ENCODE data around the gene CMTM1.

The CMTM1 gene

GRCh38 chr16:66525396-66526180 lies 40.7 kb upstream of the CMTM1 start:
- no peak overlapping the region for H3K27ac ChIP-seq
- TF ChIP-seq ZFX (IDR thresholded peaks at IDR 0.05; ENCODE audit: borderline replicate concordance) (no peak), CTCF (IDR thresholded peaks at IDR 0.05) (no peak)

DNA sequence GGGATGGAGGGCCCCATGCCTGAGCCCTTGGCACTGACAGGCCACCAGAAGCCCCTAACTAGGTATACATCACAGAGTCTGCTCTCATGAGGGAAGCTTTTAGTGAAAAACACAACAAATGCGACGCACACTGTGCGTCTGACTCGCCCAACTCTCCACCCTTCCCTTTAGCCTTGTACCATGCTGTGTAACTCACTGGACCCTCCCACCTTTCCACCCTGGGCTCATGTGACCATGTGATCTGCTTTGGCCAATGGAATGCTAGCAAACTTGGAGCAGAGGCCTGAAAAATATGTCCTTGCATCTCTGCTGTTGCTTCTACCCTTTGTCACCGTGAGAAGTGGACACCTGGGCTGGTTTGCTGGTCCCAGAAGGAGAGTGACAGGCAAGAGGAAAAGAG lies 37.9 kb upstream of the CMTM1 start:
- H3K27ac ChIP-seq = no peak overlapping the region
- TF ChIP-seq ZFX (IDR thresholded peaks at IDR 0.05; ENCODE audit: borderline replicate concordance) (no peak), CTCF (IDR thresholded peaks at IDR 0.05) (no peak)

DNA sequence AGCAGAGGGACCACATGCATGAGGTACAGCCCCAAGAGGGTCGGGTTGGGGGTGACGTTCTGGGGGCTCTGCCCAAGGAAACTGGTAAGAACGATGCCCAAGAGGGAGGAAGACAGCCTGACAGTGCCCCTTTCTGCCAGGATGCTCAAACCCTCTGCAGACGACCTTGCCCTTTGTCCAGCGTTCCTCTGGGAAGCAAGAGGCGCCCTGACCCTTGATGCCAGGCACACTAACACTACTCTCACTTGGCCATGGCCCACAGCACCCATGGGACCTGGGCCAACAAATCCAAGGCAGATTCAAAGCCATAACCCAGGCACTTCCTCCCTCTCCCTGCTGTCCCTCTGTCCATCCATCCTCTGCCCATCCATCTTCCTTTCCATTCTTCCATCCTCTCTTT lies 36.8 kb upstream of the CMTM1 start:
- TF ChIP-seq CTCF (IDR thresholded peaks at IDR 0.05) (no peak), ZFX (IDR thresholded peaks at IDR 0.05; ENCODE audit: borderline replicate concordance) (no peak)
- no peak overlapping the region for H3K27ac ChIP-seq

GRCh38 chr16:66534376-66534799 lies 31.9 kb upstream of the CMTM1 start:
- no peak overlapping the region for H3K27ac ChIP-seq
- TF ChIP-seq ZFX (IDR thresholded peaks at IDR 0.05; ENCODE audit: borderline replicate concordance) = no peak
- no peak for TF ChIP-seq CTCF (IDR thresholded peaks at IDR 0.05)

DNA sequence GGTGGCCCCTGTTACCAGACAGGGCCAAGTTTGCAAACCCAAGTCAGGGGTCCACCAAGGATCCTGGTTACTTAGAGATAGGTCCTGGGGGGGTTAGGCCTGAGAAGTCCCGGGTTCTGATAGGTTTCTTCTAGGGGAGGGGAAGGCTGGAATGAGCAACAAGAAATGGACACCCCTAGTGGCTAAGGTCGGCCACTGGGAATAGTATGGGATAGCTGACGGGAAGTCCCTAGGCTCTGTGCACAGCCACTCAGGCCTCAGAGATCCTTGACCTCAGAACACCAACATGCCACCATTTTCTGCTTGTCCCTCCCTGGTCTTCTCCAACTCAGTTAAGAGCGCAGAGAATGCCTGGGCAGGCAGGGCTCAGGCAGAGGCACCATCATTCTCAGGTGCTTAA lies 29.7 kb upstream of the CMTM1 start:
- no peak overlapping the region for H3K27ac ChIP-seq
- TF ChIP-seq CTCF (IDR thresholded peaks at IDR 0.05) = no peak
- no peak for TF ChIP-seq ZFX (IDR thresholded peaks at IDR 0.05; ENCODE audit: borderline replicate concordance)

DNA sequence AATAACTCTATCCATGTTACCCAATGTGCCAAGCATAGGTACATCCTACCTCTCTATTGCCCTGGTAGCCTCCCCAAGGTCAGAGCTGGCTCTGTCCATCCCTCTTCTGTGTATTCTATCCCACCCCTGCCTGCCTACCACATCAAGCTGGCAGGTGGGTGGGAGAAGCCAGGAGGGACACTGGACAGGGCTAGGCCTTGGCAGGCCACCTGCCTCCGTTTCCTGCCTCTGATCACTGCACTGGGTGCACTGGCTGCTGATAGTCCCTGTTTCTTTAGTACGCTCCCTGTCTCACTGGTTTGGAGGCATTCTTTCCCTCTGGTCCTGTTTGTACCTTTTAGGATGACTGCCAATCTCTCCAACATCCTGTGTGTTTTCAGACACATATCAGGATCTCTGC lies 29.0 kb upstream of the CMTM1 start:
- TF ChIP-seq CTCF (IDR thresholded peaks at IDR 0.05) (no peak), ZFX (IDR thresholded peaks at IDR 0.05; ENCODE audit: borderline replicate concordance) (no peak)
- no peak overlapping the region for H3K27ac ChIP-seq

DNA sequence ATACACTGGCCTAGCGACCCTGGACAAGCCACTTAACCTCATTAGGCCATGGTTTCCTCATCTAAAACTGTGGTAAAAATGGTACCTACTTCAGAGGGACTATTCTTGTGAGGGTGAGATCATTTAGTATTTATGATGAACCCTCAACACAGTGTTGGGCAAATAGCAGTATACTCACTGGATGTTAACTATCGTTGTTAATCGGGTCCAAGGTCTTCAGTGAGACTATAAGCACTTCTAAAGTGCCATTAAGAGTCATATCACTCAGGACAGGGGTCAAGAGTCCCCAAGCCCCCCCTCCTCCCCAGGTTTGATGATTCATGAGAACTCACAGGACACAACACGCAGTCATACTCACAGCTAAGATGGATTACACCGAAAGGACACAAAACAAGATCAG lies 27.3 kb upstream of the CMTM1 start:
- no peak overlapping the region for H3K27ac ChIP-seq
- TF ChIP-seq CTCF (IDR thresholded peaks at IDR 0.05) = no peak
